ENCODE measurements around the gene MYH4.

GRCh38 chr17:10477701-10478100, 8.3 kb upstream of the MYH4 start:
- TF ChIP-seq CTCF (IDR thresholded peaks at IDR 0.05) (no peak), POLR2AphosphoS5 (IDR thresholded peaks at IDR 0.05) (no peak)
